Head of caudate nucleus (tissue), 42 donors: ENCODE measurements around the gene AGGF1.
"Not testable (repeated sequence)": the region's sequence is repeated elsewhere in the genome, so short reads cannot be mapped to it uniquely, and the experiment has no call there.

Experiments used
- DNase-seq, 42 donors: peaks; one replicate each; pipeline versions ENCODE4 v3.0.0 to v3.0.0-alpha.2; 2020 to 2021; ENCODE audit warnings: mixed read lengths in 7 of 42
- intact Hi-C: fragments of 100-400 bp; cut with DNase I; formaldehyde crosslinking; loops from one replicate; pipeline ENCODE4 v1.15.0; 2022

AGGF1 gene, protein sequence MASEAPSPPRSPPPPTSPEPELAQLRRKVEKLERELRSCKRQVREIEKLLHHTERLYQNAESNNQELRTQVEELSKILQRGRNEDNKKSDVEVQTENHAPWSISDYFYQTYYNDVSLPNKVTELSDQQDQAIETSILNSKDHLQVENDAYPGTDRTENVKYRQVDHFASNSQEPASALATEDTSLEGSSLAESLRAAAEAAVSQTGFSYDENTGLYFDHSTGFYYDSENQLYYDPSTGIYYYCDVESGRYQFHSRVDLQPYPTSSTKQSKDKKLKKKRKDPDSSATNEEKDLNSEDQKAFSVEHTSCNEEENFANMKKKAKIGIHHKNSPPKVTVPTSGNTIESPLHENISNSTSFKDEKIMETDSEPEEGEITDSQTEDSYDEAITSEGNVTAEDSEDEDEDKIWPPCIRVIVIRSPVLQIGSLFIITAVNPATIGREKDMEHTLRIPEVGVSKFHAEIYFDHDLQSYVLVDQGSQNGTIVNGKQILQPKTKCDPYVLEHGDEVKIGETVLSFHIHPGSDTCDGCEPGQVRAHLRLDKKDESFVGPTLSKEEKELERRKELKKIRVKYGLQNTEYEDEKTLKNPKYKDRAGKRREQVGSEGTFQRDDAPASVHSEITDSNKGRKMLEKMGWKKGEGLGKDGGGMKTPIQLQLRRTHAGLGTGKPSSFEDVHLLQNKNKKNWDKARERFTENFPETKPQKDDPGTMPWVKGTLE

GRCh38 chr5:77030097-77031071 lies at the start of gene AGGF1:
Gene AGGF1 (plus strand): TSS chr5:77030404. CDS start chr5:77030767, 363 bp downstream.
- intact Hi-C loops = no loop called here
- DNase-seq = peak; percentile 88 to 98 (median 94)

DNA sequence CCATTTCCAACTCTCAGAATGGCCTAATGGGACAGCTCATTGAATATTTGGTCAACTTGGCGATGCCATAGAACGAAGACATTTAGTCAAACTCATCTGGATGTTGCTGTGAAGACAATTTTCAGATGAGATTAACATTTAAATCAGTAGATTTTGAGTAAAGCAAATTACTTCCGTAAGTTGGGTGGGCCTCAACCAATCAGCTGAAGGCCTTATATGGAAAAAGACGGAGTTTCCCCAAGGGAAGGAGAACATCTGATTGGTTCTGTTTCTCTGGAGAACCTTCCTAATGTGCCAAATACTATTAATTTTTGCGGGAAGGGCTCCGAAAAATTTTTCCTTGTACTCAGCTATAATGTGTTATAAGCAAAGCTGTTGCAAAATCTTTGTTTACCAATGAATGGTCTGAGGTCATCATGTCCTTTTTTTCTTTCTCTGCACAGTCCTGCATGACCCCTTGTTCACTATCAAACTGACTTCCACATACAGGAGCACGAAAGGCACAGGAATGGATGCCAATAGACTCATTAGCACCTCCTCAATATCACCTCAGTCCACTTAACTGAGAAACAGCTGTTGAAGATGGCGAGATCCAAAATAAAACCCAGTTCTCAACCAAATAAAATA lies 49.6 kb upstream of the AGGF1 start:
- no peak for DNase-seq
- intact Hi-C loops = no loop called here

DNA sequence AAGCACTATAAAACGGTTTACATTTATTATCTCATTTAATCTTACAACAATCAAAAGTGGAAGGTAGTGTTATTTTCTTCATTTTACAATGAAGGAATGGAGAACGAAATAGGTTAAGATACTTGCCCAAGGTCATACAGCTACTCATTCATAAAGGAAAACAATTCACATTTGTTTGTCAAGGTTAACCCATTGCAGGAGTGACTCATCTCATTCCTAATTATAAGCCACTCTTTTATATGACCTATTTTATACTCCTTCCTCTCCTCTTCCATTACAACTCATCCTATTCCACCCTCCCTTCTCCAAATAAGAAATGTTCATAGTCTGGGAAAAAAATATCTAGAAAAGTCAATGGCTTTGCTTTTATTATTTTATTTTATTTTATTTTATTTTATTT lies 47.8 kb upstream of the AGGF1 start:
- intact Hi-C loops = no loop called here
- DNase-seq = no peak

- DNase-seq = peak in 11 of 42 donors; percentile 2 to 49 (median 12)
- intact Hi-C loops = no loop called here
Observed at GRCh38 chr5:76983468-76983867, 46.7 kb upstream of the AGGF1 start.

DNA sequence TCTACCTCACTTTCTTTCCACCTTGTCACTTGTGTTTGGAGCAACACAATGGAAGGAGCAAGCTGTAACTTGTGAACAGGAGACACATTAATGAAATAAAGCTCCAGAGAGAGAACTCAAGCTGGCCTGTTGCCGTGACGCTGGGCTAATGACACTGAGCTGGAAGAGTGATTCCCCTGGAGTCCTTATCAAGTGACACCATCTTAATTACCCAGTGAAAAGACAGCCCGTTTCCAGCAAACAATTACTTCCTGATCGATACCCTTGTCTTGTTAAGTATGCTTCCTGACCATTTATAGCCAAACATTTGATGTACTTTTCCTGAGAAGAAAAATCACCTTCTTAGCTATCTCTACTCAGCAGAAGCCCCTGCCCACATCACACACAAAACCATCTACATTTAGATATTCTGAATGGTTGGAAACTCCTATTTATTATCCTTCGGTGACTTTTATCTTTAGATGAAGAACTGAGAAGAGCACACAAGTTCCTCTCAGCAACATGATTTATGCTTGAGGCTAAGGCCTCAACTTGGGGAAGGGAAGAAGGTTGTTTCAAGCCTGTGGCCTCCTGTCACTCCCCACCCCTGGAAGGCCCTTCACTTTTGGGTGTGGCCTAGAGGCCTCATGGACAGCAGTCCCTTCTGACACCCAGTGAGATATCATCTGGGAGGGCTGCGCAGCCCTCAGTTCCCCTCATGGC lies 43.2 kb upstream of the AGGF1 start:
- no peak for DNase-seq
- intact Hi-C loops = no loop called here

GRCh38 chr5:76990899-76991459 lies 39.2 kb upstream of the AGGF1 start:
- intact Hi-C loops = no loop called here
- DNase-seq = no peak

- DNase-seq, intact Hi-C loops: not testable (repeated sequence)
Observed at GRCh38 chr5:76993436-76993835, 36.8 kb upstream of the AGGF1 start.

GRCh38 chr5:76994337-76994736 lies 35.9 kb upstream of the AGGF1 start:
- intact Hi-C loops = no loop called here

DNA sequence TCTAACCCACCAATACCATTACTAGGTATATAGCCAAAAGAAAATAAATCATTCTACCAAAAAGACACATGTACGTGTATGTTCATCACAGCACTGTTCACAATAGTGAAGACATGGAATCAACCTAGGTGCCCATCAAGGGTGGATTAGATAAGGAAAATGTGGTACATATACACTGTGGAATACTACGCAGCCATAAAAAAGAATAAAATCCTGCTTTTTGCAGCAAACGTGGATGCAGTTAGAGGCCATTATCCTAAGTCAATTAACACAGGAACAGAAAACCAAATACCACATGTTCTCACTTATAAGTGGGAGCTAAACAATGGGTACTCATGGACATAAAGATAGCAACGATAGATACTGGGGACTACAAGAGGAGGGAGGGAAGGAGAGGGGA lies 32.0 kb upstream of the AGGF1 start:
- intact Hi-C loops = not testable (repeated sequence)

More at GRCh38 chr5:76994337-76994736, 35.9 kb upstream of the AGGF1 start:
- DNase-seq = no peak

DNA sequence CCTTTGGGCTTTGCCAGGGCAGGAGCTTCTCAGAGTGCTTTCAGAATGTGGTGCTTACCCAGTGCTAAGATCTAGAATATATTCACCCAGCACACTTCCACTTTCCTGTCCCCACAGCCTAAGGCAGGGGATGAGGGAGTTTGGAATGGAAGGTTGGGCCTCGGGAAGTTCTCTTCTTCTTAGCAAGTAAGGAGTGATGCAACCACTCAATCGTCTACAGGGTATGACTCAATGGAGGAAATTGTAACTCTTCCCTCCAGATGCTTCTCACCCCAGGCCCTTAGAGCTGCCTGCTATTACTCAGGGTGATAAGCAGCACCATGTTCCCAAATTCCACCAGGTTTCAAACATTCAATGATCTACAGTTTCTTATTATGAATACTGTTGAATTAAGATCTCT lies 30.8 kb upstream of the AGGF1 start:
- intact Hi-C loops = no loop called here
- no peak for DNase-seq

More for the DNA sequence above, 32.0 kb upstream of the AGGF1 start:
- not testable (repeated sequence) for DNase-seq

DNA sequence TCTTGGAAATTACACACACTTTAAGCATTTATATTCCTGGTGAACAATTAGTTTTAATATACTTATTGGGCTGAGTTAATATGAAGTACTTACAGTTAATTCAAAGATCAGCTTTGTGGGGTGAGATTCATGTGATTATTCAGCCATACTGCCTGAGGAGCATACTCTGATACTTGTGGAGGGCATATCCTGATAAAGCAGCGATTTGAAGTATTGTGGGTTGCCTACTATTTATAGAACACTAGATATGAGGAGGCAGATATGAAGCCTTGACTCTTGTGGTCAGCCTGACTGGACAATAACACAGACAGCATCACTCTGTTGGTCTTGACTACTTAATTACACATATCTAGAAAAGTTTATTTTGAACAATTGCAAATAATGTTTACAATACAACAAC lies 27.0 kb upstream of the AGGF1 start:
- DNase-seq = no peak
- intact Hi-C loops = no loop called here

DNA sequence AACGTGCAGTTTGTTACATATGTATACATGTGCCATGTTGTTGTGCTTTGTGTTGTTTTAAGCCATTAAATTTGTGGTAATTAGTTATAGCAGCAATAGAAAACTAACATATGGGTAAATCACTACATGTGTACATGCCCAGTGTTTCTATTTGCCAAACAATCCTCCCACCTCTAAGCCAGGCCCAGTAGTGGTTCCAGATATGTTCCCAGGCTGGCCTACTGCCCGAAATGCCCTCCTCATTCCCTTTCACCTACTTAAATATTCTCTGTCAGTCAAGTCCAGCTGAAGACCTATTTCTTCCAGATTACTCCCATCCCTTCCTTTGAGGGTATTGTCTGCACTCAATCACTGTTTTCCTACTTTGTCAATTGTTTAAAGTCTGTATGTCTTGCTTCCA lies 24.1 kb upstream of the AGGF1 start:
- DNase-seq = no peak
- intact Hi-C loops = no loop called here

GRCh38 chr5:77008413-77008812 lies 21.8 kb upstream of the AGGF1 start:
- intact Hi-C loops = no loop called here
- DNase-seq = no peak

DNA sequence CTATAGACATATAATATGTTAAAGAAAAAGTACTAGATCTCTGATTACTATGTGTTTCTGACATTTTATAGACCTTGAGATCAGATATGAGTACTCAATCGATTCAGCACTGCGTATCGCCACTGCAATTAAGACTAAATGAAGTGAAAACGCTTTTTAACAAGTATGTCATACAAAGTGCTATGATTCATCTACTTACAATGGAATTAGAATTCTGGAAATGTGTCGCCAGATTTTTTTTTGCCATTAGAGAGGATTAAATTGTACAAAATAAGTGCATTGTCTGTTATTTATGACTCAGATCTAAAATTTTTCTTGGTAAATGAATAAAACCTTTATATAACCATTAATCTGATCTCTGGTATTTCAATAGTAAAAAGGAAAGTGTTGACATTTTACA lies 20.0 kb upstream of the AGGF1 start:
- no peak for DNase-seq
- intact Hi-C loops = no loop called here

GRCh38 chr5:77011498-77011897 lies 18.7 kb upstream of the AGGF1 start:
- intact Hi-C loops = no loop called here

GRCh38 chr5:77012601-77013000 lies 17.6 kb upstream of the AGGF1 start:
- DNase-seq = no peak
- intact Hi-C loops = no loop called here

More at GRCh38 chr5:77011498-77011897, 18.7 kb upstream of the AGGF1 start:
- no peak for DNase-seq

- intact Hi-C loops = loop anchor here (2.0 kb wide), 1 partner anchor 149 kb away; no protein-coding TSS in a partner anchor
- peak in 2 of 42 donors; percentile 20 to 51 for DNase-seq
Observed at GRCh38 chr5:77015938-77016569, 14.2 kb upstream of the AGGF1 start.
